DOHH2 (cell line): ENCODE results near the gene C10orf105.

Experiments
- H3F3A ChIP-seq: fragments of 200-600 bp; sonication (generic), shearing (Covaris generic); 2 replicates; pipeline ENCODE4 v1.6.0; 2016; ENCODE audit warnings: antibody characterized with exemption, mild to moderate bottlenecking; ENCODE audit not compliant: control insufficient read depth, insufficient read depth
- H3K27ac ChIP-seq: fragments of 200-600 bp; sonication (generic); 2 replicates; pipeline ENCODE4 v1.5.1; 2014; ENCODE audit warnings: low read depth, mild to moderate bottlenecking, low read length, moderate library complexity
- H3K27me3 ChIP-seq: fragments of 200-600 bp; sonication (generic); 2 replicates; pipeline ENCODE4 v1.6.1; 2014; ENCODE audit warnings: mild to moderate bottlenecking, low read length, mixed read lengths; ENCODE audit not compliant: control insufficient read depth
- H3K36me3 ChIP-seq: fragments of 200-600 bp; sonication (generic); 2 replicates; pipeline ENCODE4 v1.6.1; 2014; ENCODE audit warnings: mild to moderate bottlenecking, low read length, moderate library complexity, mixed read lengths; ENCODE audit not compliant: control insufficient read depth
- H3K4me1 ChIP-seq: fragments of 200-600 bp; sonication (generic); 2 replicates; pipeline ENCODE4 v1.6.1; 2014; ENCODE audit warnings: mild to moderate bottlenecking, low read length, mixed read lengths; ENCODE audit not compliant: control insufficient read depth
- H3K4me2 ChIP-seq: fragments of 200-600 bp; sonication (generic); 2 replicates; pipeline ENCODE4 v1.6.0; 2014; ENCODE audit warnings: mild to moderate bottlenecking, low read length, moderate library complexity
- H3K4me3 ChIP-seq: fragments of 200-600 bp; sonication (generic); 2 replicates; pipeline ENCODE4 v1.5.1; 2014; ENCODE audit warnings: mild to moderate bottlenecking, low read length, mixed read lengths
- H3K79me2 ChIP-seq: fragments of 200-600 bp; sonication (generic); 2 replicates; pipeline ENCODE4 v1.6.1; 2014; ENCODE audit warnings: mild to moderate bottlenecking, low read length, mixed read lengths; ENCODE audit not compliant: control insufficient read depth
- H3K9me2 ChIP-seq: fragments of 200-600 bp; sonication (generic); replicated peaks from 2 replicates; pipeline ENCODE4 v1.6.1; 2014; ENCODE audit warnings: mild to moderate bottlenecking, low read length, mixed read lengths; ENCODE audit not compliant: control insufficient read depth
- H3K9me3 ChIP-seq: fragments of 200-600 bp; sonication (generic); 2 replicates; pipeline ENCODE4 v1.6.1; 2014; ENCODE audit warnings: antibody characterized with exemption, low read length, mixed read lengths; ENCODE audit not compliant: control insufficient read depth, insufficient read depth
- H4K20me1 ChIP-seq: fragments of 200-600 bp; sonication (generic); 2 replicates; pipeline ENCODE4 v1.6.0; 2014; ENCODE audit warnings: low read depth, mild to moderate bottlenecking, antibody characterized with exemption, low read length, moderate library complexity; ENCODE audit not compliant: control insufficient read depth, insufficient read depth
- EZH2phosphoT487 ChIP-seq: fragments of 200-600 bp; sonication (generic); IDR thresholded peaks from 2 replicates; pipeline ENCODE4 v1.6.1; 2017; ENCODE audit warnings: borderline replicate concordance, mild to moderate bottlenecking, antibody characterized with exemption, low read length, moderate library complexity, mixed read lengths
- TF ChIP-seq, protein P1 (sequence below): fragments of 200-600 bp; sonication (generic); IDR thresholded peaks from one replicate; pipeline ENCODE4 v1.5.1; 2014; ENCODE audit warnings: antibody characterized with exemption, mild to moderate bottlenecking, low read depth, low read length; ENCODE audit not compliant: poor library complexity, severe bottlenecking

The C10orf105 gene

DNA sequence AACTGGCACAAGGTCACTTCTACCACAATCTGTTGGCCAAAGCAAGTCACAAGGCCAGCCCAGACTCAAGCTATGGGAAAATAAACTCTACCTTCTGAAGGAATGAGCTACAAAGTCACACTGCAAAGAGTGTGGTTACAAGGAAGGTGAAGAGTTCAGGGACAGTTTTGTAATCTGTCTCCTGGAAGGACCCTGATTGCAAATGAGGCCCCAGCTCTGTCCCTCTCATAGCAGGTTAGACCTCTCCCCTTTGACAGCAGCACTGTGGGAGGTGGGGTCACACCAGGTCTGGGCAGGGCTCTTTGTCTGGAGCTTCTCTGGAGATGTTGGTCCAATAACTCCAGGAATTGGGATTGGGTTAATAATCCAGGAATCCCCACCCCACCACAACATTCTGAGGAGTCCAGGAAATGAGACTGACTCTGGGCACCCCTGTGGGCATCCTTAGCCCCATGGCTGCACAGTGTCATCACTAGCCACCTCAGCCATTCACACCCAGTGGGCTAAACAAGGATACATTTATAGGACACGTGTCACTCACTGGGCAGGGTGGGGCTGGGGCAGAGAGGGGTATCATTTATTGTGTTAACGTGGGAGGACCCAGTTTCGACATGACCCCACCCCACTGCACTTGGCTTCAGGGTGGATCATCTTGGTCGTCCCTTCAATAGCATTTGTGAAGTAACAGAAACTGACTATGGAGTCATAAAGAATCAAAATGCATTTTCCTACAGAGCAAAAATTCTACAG lies 23.7 kb upstream of the C10orf105 start:
- no peaks in the 10 kb centered on the region for H3K79me2 ChIP-seq

DNA sequence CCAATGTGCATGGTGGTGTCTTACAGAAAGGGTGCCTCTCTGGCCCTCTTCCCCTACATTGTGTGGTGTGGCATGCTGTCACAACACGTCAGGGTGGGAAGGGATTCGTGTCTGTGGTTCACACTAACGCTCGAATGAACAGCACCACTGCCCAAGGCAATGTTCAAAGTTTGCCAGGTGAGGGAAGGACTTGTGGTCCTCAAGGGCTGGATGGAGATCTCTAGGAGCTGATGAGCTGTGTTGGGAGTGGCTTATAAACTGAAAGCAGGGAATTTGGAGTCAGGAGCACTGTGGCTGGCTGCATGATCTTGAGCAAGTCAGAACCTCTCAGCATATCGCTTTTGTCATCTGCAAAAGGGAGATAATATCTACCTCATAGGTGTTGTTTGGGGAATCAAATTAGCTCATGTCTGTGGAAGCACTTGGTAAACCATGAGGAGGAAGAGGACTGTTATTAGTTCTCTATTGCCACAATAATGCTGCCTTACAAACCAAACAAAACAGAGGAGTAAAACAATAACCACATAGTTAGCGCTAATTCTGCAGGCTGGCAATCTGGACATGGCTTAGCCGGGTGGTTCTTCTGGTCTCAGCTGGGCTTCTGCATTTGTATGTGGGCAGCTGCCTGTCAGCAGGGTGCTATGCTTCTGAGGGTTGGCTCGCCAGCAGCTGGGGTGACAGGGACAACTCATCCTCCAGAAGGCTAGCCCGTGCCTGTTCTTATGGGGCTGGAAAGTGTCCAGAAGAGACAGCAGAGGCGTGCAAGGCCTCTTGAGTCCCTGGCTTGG lies 22.9 kb upstream of the C10orf105 start:
- no peak overlapping the region for H3K27ac ChIP-seq
- no peaks in the 10 kb centered on the region for H3K27me3 ChIP-seq
- peaks cover 1% of the 10 kb centered on the region for H3K4me1 ChIP-seq
- H3K79me2 ChIP-seq = no peaks in the 10 kb centered on the region
- H3K4me2 ChIP-seq = no peak overlapping the region
- H3K9me3 ChIP-seq = no peaks in the 10 kb centered on the region
- no peak overlapping the region for H3K4me3 ChIP-seq
- no peaks in the 10 kb centered on the region for H4K20me1 ChIP-seq
- no peaks in the 10 kb centered on the region for H3K9me2 ChIP-seq
- no peaks in the 10 kb centered on the region for H3F3A ChIP-seq
- no peak for TF ChIP-seq EZH2phosphoT487
- TF ChIP-seq, protein P1, sequence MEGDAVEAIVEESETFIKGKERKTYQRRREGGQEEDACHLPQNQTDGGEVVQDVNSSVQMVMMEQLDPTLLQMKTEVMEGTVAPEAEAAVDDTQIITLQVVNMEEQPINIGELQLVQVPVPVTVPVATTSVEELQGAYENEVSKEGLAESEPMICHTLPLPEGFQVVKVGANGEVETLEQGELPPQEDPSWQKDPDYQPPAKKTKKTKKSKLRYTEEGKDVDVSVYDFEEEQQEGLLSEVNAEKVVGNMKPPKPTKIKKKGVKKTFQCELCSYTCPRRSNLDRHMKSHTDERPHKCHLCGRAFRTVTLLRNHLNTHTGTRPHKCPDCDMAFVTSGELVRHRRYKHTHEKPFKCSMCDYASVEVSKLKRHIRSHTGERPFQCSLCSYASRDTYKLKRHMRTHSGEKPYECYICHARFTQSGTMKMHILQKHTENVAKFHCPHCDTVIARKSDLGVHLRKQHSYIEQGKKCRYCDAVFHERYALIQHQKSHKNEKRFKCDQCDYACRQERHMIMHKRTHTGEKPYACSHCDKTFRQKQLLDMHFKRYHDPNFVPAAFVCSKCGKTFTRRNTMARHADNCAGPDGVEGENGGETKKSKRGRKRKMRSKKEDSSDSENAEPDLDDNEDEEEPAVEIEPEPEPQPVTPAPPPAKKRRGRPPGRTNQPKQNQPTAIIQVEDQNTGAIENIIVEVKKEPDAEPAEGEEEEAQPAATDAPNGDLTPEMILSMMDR = no peak
- H3K36me3 ChIP-seq = no peaks in the 10 kb centered on the region

More for the DNA sequence above, 23.7 kb upstream of the C10orf105 start:
- Histone ChIP-seq H3K4me1 (peaks cover 9% of the 10 kb centered on the region), H3K36me3 (no peaks in the 10 kb centered on the region), H3K4me3 (no peak overlapping the region), H3F3A (no peaks in the 10 kb centered on the region), H3K9me2 (no peaks in the 10 kb centered on the region), H3K4me2 (no peak overlapping the region), H4K20me1 (no peaks in the 10 kb centered on the region), H3K27ac (no peak overlapping the region), H3K27me3 (no peaks in the 10 kb centered on the region), H3K9me3 (no peaks in the 10 kb centered on the region)
- TF ChIP-seq EZH2phosphoT487 = no peak
- TF ChIP-seq, protein P1 = no peak

DNA sequence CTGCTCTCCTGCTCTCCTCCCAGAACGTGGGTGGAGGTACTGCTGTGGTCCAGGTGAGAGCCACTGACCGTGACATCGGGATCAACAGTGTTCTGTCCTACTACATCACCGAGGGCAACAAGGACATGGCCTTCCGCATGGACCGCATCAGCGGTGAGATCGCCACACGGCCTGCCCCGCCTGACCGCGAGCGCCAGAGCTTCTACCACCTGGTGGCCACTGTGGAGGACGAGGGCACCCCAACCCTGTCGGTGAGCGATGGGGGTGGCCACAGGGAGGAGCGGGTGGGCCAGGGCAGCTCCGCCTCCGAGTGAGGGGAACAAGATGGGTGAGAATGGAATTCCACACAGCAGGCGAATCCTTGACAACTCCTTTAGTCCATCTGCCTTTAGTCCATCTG lies 22.1 kb upstream of the C10orf105 start:
- H3K27ac ChIP-seq = no peak overlapping the region
- H3K9me2 ChIP-seq = no peaks in the 10 kb centered on the region
- H3K9me3 ChIP-seq = no peaks in the 10 kb centered on the region
- no peak overlapping the region for H3K4me2 ChIP-seq
- TF ChIP-seq, protein P1 = no peak
- no peak for TF ChIP-seq EZH2phosphoT487
- no peaks in the 10 kb centered on the region for H3K36me3 ChIP-seq
- H3K4me1 ChIP-seq = no peaks in the 10 kb centered on the region
- H3F3A ChIP-seq = no peaks in the 10 kb centered on the region
- H4K20me1 ChIP-seq = no peaks in the 10 kb centered on the region
- no peaks in the 10 kb centered on the region; the same call in 1 of the 2 replicates for H3K27me3 ChIP-seq
- H3K79me2 ChIP-seq = no peaks in the 10 kb centered on the region
- no peak overlapping the region for H3K4me3 ChIP-seq
